ENCODE data around the gene DNAI2.

Gene DNAI2

DNA sequence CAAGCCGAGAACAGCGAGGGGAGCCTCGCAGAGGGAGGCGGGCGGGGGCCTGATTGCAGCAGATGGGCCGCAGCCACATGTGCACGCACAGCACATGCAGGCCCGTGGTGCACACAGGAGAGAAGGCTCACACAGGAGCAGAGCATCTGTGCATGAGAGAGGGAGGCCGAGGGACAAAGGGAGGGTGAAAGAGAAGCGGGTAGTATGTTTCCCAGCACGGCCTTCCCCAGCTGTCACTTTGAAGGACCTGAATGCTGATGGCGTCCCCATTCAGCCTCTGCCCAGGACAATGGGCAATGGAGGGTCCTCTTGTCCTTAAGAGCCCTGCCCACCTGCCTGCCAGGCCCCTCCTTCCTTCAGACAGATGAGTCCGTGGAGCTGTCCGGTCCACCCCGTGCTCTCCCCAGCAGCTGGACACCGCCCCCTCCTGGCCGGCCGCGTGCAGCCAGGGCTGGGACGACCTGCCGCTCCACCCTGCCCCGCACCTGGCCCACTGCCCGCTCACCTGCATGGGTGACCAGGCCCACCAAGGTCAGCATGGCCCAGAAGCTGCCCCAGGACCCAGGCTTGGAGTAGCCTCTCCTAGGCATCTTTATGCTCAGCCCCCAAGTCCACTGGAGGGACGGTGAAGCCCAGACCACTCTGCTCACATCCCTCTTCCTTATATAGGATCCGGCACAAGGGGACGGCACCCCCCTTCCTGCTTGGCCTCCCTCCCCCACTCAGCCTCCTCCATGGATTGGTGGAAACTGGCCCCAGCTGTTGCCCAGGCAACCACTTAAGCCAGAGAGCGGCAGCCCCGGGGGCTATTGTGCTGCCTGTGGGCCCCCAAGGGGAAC, 87.4 kb downstream of the DNAI2 start, which contains the start of gene BTBD17:
BTBD17 (minus strand) TSS at position 639 of the 839 bp plus-strand sequence; CDS start at position 590, 49 bp downstream.
- no peak for DNase-seq (ENCODE audit: low read depth, low spot score)

DNA sequence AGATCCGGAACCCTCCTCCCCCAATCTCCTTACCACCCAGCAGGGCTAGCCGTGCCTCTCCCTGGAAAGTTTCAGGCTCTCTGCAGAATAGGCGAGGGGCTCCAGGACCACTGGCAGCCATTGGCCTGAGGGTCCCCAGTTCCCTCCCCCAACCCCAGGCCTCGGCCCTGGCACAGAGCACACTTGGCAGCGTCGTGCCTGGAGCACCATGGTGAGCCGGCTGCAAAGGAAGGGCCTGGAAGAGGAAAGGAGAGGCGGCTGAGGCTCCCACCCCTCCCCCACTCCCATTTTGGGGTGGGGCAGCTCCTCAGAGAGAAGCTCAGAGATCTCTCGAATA, 88.0 kb downstream of the DNAI2 start:
- no peak for DNase-seq (ENCODE audit: low read depth, low spot score)

DNA sequence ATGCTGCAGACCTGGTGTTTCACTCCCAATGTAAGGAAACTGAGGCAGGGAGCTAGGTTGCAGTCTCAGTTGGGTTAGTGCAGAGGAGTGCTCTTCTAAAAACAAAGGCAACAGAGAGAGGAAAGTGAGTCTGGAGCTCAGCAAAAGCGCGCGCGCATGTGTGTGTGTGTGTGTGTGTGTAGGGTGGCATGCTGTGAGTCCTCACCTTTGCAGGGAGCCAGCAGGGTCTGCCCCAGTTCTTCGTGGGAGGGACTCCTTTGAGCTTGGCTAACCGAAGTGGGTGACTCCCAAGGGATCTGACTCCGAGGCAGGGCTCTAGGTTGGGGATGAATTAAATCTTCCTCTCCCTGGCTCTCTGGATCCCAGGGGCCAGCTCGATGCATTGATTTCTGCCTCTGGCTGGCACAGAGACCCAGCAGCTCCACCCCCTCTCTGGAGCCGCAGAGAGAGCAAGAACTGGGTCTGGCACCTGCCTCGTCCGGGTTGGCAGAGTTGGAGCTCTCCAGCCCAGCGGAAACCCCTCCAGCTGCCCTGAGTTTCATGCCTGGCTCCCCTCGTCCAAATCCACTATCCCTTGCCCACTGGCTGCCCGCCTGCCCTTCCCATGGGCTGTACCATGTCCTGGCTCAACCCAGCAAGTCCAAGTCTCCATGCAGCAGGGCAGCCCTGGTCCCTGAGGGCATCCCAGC, 88.9 kb downstream of the DNAI2 start:
- DNase-seq (ENCODE audit: low read depth, low spot score): no peak
